K562 (cell line): ENCODE results near the gene LRRC15. TPM values are rescaled to one million over a fixed set of nuclear protein-coding genes. Genes with fewer than 3 reads are reported as not detected.

Experiments used
- CREB1 ChIP-seq, 2 experiments: sonication (generic) in 1 of 2; formaldehyde crosslinking in 1 of 2; IDR thresholded peaks; 2 replicates each; pipeline versions ENCODE4 v1.6.1 to v1.8.0; 2012 to 2022; ENCODE audit warnings: inconsistent platforms in 1 of 2, mild to moderate bottlenecking in 1 of 2, missing genetic modification reagents in 1 of 2, moderate library complexity in 1 of 2
- EP300 ChIP-seq: IDR thresholded peaks from 2 replicates; pipeline ENCODE4 v1.6.1; 2012; ENCODE audit warnings: low read length, improper control_type of control experiment
- ESRRA ChIP-seq: fragments of 450-650 bp; IDR thresholded peaks from 2 replicates; pipeline ENCODE4 v1.6.1; 2014; ENCODE audit warnings: low read depth, mild to moderate bottlenecking, moderate library complexity, borderline replicate concordance
- WHSC1 ChIP-seq: IDR thresholded peaks from one replicate; pipeline ENCODE4 v1.6.1; 2012; ENCODE audit warnings: low read length, control low read depth, inconsistent platforms
- ZFP36 ChIP-seq: fragments of 150-350 bp; IDR thresholded peaks from 2 replicates; pipeline ENCODE4 v1.6.1; 2018; ENCODE audit warnings: low read length, low read depth; ENCODE audit not compliant: partially characterized antibody
- ZNF76 ChIP-seq: fragments of 250-450 bp; sonication (Bioruptor Pico); IDR thresholded peaks from 2 replicates; pipeline ENCODE4 v1.4.0; 2020; ENCODE audit warnings: mild to moderate bottlenecking, moderate library complexity, borderline replicate concordance
- ZNF830 ChIP-seq: fragments of 250-450 bp; sonication (Bioruptor Pico); IDR thresholded peaks from 2 replicates; pipeline ENCODE4 v1.5.0; 2021; ENCODE audit warnings: mild to moderate bottlenecking
- polyA plus RNA-seq, 8 experiments: library from polyadenylated mRNA; depleted of rRNA in 4 of 8; stranded (reverse) in 5 of 8; unstranded in 3 of 8; fragments of >200 nt; fragmentation: Nextera tagmentation in 2 of 8; fragmentation: Illumina TruSeq in 1 of 8; extraction: Ambion mirVana in 2 of 8; extraction: Trizol in 1 of 8; gene quantifications; 2 replicates each; pipeline versions ENCODE4 v1.2.1 to v1.2.3, GENCODE V29; 2011 to 2014; ENCODE audit warnings: inconsistent platforms in 1 of 8, missing spikeins in 1 of 8
- total RNA-seq, 7 experiments: library from RNA; depleted of rRNA in 6 of 7; stranded (reverse); fragments of >200 nt in 6 of 7; fragmentation: Illumina TruSeq in 2 of 7; extraction: Trizol in 2 of 7; gene quantifications; 2 replicates each; pipeline versions ENCODE4 v1.2.1 to v1.2.3, GENCODE V29; 2011 to 2021; ENCODE audit warnings: low replicate concordance in 1 of 7
- TF ChIP-seq, protein P1 (sequence below): fragments of 250-450 bp; sonication (Bioruptor Pico); IDR thresholded peaks from 2 replicates; pipeline ENCODE4 v1.5.0; 2021
- TF ChIP-seq, protein P2 (sequence below), 2 experiments: fragments of 200-800 bp in 1 of 2; sonication (Bioruptor generic) in 1 of 2; sonication (generic) in 1 of 2; formaldehyde crosslinking in 1 of 2; IDR thresholded peaks in 1 of 2; conservative IDR thresholded peaks in 1 of 2; 2 replicates each; pipeline versions ENCODE4 v1.5.0 to v1.6.1; 2016 to 2020; ENCODE audit warnings: missing compliant biosample characterization in 1 of 2, missing genetic modification characterization in 1 of 2, missing genetic modification reagents in 1 of 2
- TF ChIP-seq, protein P3 (sequence below): fragments of 450-650 bp; IDR thresholded peaks from 2 replicates; pipeline ENCODE4 v1.7.1; 2018; ENCODE audit warnings: mild to moderate bottlenecking, low read depth; ENCODE audit not compliant: partially characterized antibody
- TF ChIP-seq, protein P4 (sequence below), 2 experiments: fragments of 450-650 bp in 1 of 2; sonication (generic) in 1 of 2; formaldehyde crosslinking in 1 of 2; IDR thresholded peaks; 2 replicates each; pipeline versions ENCODE4 v1.7.1 to v1.9.0; 2016 to 2022; ENCODE audit warnings: inconsistent platforms in 1 of 2, mild to moderate bottlenecking in 1 of 2, missing genetic modification reagents in 1 of 2

The LRRC15 gene
- total and polyA plus RNA-seq, 9 of the 15 experiments (the other 6 are each of a cell fraction or from before 2014, with no cell fraction given): not detected

DNA sequence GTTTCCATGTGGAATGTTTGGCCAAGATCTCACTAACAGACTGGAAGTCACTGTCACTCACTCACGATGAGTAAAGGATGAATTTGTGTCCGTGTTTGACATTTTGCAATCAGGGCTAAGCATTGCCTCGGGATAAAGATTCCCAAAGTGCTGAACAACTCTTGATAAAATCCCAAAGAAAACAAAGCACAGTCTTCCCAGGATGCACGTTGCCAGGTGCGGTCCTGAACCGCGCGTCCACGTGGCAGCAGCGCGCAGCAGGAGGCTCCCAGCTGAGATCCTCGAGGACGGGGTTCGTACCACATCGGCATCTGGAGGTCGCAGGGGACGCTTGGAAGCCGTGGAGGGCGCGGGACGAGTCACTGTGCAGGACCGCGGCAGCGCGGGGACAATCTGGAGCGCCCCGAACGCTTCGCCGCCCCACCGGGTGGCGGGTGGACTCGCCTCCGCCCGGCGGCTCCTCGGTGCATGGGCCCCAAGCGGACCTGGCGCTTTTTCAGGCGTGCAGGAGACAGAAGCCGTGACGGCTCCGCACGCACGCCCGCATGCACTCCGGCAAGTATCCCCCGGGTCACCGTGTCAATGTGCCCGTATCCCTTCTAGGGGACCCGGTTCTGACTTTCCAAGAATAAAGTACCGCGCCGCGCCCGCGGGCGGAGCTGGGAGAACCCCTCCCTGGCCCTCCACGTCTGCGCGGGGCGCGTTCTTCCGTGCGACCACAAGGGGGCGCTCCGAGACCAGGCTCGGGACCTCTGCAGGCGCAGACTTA lies 36.1 kb downstream of the LRRC15 start (continued):
- TF ChIP-seq ESRRA: no peak; the same call in 1 of the 2 replicates
- TF ChIP-seq, protein P1, sequence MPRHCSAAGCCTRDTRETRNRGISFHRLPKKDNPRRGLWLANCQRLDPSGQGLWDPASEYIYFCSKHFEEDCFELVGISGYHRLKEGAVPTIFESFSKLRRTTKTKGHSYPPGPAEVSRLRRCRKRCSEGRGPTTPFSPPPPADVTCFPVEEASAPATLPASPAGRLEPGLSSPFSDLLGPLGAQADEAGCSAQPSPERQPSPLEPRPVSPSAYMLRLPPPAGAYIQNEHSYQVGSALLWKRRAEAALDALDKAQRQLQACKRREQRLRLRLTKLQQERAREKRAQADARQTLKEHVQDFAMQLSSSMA (CRISPR knock-in tag): no peak
- no peak for TF ChIP-seq CREB1 (IDR thresholded peaks at IDR 0.05)
- TF ChIP-seq CREB1 (CRISPR knock-in tag; IDR thresholded peaks at IDR 0.05): no peak
- TF ChIP-seq EP300: no peak
- TF ChIP-seq ZNF830 (CRISPR knock-in tag): no peak
- TF ChIP-seq, protein P2, sequence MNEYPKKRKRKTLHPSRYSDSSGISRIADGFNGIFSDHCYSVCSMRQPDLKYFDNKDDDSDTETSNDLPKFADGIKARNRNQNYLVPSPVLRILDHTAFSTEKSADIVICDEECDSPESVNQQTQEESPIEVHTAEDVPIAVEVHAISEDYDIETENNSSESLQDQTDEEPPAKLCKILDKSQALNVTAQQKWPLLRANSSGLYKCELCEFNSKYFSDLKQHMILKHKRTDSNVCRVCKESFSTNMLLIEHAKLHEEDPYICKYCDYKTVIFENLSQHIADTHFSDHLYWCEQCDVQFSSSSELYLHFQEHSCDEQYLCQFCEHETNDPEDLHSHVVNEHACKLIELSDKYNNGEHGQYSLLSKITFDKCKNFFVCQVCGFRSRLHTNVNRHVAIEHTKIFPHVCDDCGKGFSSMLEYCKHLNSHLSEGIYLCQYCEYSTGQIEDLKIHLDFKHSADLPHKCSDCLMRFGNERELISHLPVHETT (CRISPR knock-in tag; conservative IDR thresholded peaks at IDR 0.05 in 1 of 2, IDR thresholded peaks at IDR 0.05 in 1 of 2): no peak
- TF ChIP-seq ZFP36: no peak
- TF ChIP-seq, protein P3, sequence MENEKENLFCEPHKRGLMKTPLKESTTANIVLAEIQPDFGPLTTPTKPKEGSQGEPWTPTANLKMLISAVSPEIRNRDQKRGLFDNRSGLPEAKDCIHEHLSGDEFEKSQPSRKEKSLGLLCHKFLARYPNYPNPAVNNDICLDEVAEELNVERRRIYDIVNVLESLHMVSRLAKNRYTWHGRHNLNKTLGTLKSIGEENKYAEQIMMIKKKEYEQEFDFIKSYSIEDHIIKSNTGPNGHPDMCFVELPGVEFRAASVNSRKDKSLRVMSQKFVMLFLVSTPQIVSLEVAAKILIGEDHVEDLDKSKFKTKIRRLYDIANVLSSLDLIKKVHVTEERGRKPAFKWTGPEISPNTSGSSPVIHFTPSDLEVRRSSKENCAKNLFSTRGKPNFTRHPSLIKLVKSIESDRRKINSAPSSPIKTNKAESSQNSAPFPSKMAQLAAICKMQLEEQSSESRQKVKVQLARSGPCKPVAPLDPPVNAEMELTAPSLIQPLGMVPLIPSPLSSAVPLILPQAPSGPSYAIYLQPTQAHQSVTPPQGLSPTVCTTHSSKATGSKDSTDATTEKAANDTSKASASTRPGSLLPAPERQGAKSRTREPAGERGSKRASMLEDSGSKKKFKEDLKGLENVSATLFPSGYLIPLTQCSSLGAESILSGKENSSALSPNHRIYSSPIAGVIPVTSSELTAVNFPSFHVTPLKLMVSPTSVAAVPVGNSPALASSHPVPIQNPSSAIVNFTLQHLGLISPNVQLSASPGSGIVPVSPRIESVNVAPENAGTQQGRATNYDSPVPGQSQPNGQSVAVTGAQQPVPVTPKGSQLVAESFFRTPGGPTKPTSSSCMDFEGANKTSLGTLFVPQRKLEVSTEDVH: no peak
- TF ChIP-seq ZNF76 (CRISPR knock-in tag): peak; percentile 22; the same call in 1 of the 2 replicates
- TF ChIP-seq, protein P4, sequence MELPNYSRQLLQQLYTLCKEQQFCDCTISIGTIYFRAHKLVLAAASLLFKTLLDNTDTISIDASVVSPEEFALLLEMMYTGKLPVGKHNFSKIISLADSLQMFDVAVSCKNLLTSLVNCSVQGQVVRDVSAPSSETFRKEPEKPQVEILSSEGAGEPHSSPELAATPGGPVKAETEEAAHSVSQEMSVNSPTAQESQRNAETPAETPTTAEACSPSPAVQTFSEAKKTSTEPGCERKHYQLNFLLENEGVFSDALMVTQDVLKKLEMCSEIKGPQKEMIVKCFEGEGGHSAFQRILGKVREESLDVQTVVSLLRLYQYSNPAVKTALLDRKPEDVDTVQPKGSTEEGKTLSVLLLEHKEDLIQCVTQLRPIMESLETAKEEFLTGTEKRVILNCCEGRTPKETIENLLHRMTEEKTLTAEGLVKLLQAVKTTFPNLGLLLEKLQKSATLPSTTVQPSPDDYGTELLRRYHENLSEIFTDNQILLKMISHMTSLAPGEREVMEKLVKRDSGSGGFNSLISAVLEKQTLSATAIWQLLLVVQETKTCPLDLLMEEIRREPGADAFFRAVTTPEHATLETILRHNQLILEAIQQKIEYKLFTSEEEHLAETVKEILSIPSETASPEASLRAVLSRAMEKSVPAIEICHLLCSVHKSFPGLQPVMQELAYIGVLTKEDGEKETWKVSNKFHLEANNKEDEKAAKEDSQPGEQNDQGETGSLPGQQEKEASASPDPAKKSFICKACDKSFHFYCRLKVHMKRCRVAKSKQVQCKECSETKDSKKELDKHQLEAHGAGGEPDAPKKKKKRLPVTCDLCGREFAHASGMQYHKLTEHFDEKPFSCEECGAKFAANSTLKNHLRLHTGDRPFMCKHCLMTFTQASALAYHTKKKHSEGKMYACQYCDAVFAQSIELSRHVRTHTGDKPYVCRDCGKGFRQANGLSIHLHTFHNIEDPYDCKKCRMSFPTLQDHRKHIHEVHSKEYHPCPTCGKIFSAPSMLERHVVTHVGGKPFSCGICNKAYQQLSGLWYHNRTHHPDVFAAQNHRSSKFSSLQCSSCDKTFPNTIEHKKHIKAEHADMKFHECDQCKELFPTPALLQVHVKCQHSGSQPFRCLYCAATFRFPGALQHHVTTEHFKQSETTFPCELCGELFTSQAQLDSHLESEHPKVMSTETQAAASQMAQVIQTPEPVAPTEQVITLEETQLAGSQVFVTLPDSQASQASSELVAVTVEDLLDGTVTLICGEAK (IDR thresholded peaks at IDR 0.05): no peak
- TF ChIP-seq, protein P4 (CRISPR knock-in tag; IDR thresholded peaks at IDR 0.05): no peak
- TF ChIP-seq WHSC1: no peak
